Activated naive CD4-positive, alpha-beta T cell treated with anti-CD3 and anti-CD28 coated beads for 36 hours (primary cell): Measurements from ENCODE around the gene TMEM141. TPM values are rescaled to one million over a fixed set of nuclear protein-coding genes. Genes with fewer than 3 reads are reported as not detected.
A peak's percentile ranks its signal among the peaks of the same experiment; 100 is the strongest.
"Not testable (repeated sequence)": the region's sequence is repeated elsewhere in the genome, so short reads cannot be mapped to it uniquely, and the experiment has no call there.

Source experiments
- CTCF ChIA-PET: fragments of 350-600 bp; sonication (Branson Sonifier 250); formaldehyde crosslinking; loops from one replicate; lab custom pipeline; 2021; ENCODE audit warnings: antibody characterized with exemption; lab: Charles Lee
- DNase-seq: peaks from one replicate; pipeline ENCODE4 v3.0.0-alpha.2; 2020
- H3K27ac Mint-ChIP-seq: one replicate; pipeline ENCODE4 v1.8.0; 2021; ENCODE audit warnings: mild to moderate bottlenecking, mixed read lengths
- H3K27me3 Mint-ChIP-seq: one replicate; pipeline ENCODE4 v1.8.0; 2021; ENCODE audit warnings: low read depth, mixed read lengths
- H3K36me3 Mint-ChIP-seq: one replicate; pipeline ENCODE4 v1.8.0; 2021; ENCODE audit warnings: low read depth, mixed read lengths
- H3K4me1 Mint-ChIP-seq: one replicate; pipeline ENCODE4 v1.8.0; 2021; ENCODE audit warnings: low read depth, mixed read lengths
- H3K4me3 Mint-ChIP-seq: one replicate; pipeline ENCODE4 v1.8.0; 2021; ENCODE audit warnings: mild to moderate bottlenecking, moderate library complexity, mixed read lengths
- H3K9me3 Mint-ChIP-seq: one replicate; pipeline ENCODE4 v1.8.0; 2021; ENCODE audit warnings: mixed read lengths
- intact Hi-C: fragments of 100-400 bp; cut with micrococcal nuclease; formaldehyde crosslinking; loops from one replicate; pipeline ENCODE4 v1.15.1; 2023
- total RNA-seq, 2 experiments: library from RNA; stranded (reverse); gene quantifications; one replicate each; pipeline ENCODE4 v1.2.3, GENCODE V29; 2021

The TMEM141 gene
- total RNA-seq, 2 experiments from 2014 or later: 38.1 to 39.6 TPM

GRCh38 chr9:136803009-136803550 is 11.9 kb downstream of the TMEM141 start:
- H3K27me3 Mint-ChIP-seq, H3K9me3 Mint-ChIP-seq, DNase-seq, H3K27ac Mint-ChIP-seq, H3K4me3 Mint-ChIP-seq, H3K36me3 Mint-ChIP-seq, intact Hi-C loops: not testable (repeated sequence)
- CTCF ChIA-PET: interaction anchor here (1.2 to 5.1 kb wide), 2 partner anchors 10 to 226 kb away, joined by 3 to 28 read pairs; partner anchors contain the start of gene TMEM141
- peaks cover 27% of the 10 kb centered on the region for H3K4me1 Mint-ChIP-seq

GRCh38 chr9:136803551-136804508 is 12.7 kb downstream of the TMEM141 start:
- peaks cover 29% of the 10 kb centered on the region for H3K4me1 Mint-ChIP-seq
- no peak overlapping the region for H3K27ac Mint-ChIP-seq
- intact Hi-C loops: no loop called here
- no peak for DNase-seq
- H3K4me3 Mint-ChIP-seq: no peak overlapping the region
- CTCF ChIA-PET: interaction anchor here (0.6 to 5.1 kb wide), 4 partner anchors 11 to 231 kb away, joined by 3 to 28 read pairs (median 4); partner anchors contain the start of gene TMEM141
- H3K9me3 Mint-ChIP-seq: no peaks in the 10 kb centered on the region
- peaks cover 3% of the 10 kb centered on the region for H3K36me3 Mint-ChIP-seq
- peaks cover 7% of the 10 kb centered on the region for H3K27me3 Mint-ChIP-seq

GRCh38 chr9:136804509-136805206 is 13.5 kb downstream of the TMEM141 start:
- CTCF ChIA-PET: interaction anchor here (0.6 to 5.1 kb wide), 3 partner anchors 12 to 230 kb away, joined by 4 to 28 read pairs (median 4); partner anchors contain the start of gene TMEM141
- Mint-ChIP-seq H3K9me3 (no peaks in the 10 kb centered on the region), H3K4me1 (peaks cover 37% of the 10 kb centered on the region), H3K36me3 (peaks cover 6% of the 10 kb centered on the region), H3K27ac (no peak overlapping the region), H3K27me3 (peaks cover 7% of the 10 kb centered on the region), H3K4me3 (no peak overlapping the region)
- DNase-seq: no peak
- intact Hi-C loops: loop anchor here (5.0 kb wide), 2 partner anchors 83 to 398 kb away; partner anchors contain the start of genes TPRN and TRAF2

GRCh38 chr9:136805207-136805740 is 14.1 kb downstream of the TMEM141 start:
- DNase-seq: no peak
- Mint-ChIP-seq H3K9me3 (no peaks in the 10 kb centered on the region), H3K4me3 (no peak overlapping the region), H3K27me3 (peaks cover 5% of the 10 kb centered on the region), H3K27ac (no peak overlapping the region), H3K4me1 (peaks cover 41% of the 10 kb centered on the region), H3K36me3 (peaks cover 9% of the 10 kb centered on the region)
- intact Hi-C loops: loop anchor here (5.0 kb wide), 2 partner anchors 82 to 397 kb away; partner anchors contain the start of genes TPRN and TRAF2
- CTCF ChIA-PET: interaction anchor here (5.1 kb wide), 1 partner anchor 12 kb away, joined by 28 read pairs; the partner anchor contains the start of gene TMEM141

GRCh38 chr9:136806067-136806466 is 14.9 kb downstream of the TMEM141 start:
- peak overlapping the region; percentile 82 for H3K4me3 Mint-ChIP-seq
- peaks cover 37% of the 10 kb centered on the region for H3K4me1 Mint-ChIP-seq
- intact Hi-C loops: loop anchor here (2.0 to 5.0 kb wide), 4 partner anchors 15 to 396 kb away; partner anchors contain the start of genes PHPT1, TMEM141, TPRN and TRAF2
- H3K27ac Mint-ChIP-seq: no peak overlapping the region
- H3K36me3 Mint-ChIP-seq: peaks cover 11% of the 10 kb centered on the region
- no peaks in the 10 kb centered on the region for H3K9me3 Mint-ChIP-seq
- no peaks in the 10 kb centered on the region for H3K27me3 Mint-ChIP-seq
- CTCF ChIA-PET: interaction anchor here (2.1 to 5.1 kb wide), 3 partner anchors 13 to 37 kb away, joined by 6 to 28 read pairs (median 8); partner anchors contain the start of genes AJM1 and TMEM141
- DNase-seq: no peak

- Mint-ChIP-seq H3K9me3 (no peaks in the 10 kb centered on the region), H3K27ac (peak overlapping the region; percentile 88), H3K27me3 (no peaks in the 10 kb centered on the region), H3K4me3 (peak overlapping the region; percentile 82), H3K36me3 (peaks cover 12% of the 10 kb centered on the region), H3K4me1 (peaks cover 36% of the 10 kb centered on the region)
- no peak for DNase-seq
- intact Hi-C loops: loop anchor here (1.0 to 5.0 kb wide), 5 partner anchors 16 to 396 kb away; partner anchors contain the start of genes PAXX, PHPT1, TMEM141 and TPRN
- CTCF ChIA-PET: interaction anchor here (2.1 to 5.1 kb wide), 3 partner anchors 14 to 36 kb away, joined by 6 to 28 read pairs (median 8); partner anchors contain the start of genes AJM1 and TMEM141
These were observed 15.6 kb downstream of the TMEM141 start for GRCh38 chr9:136806631-136807201.

GRCh38 chr9:136807281-136808074 is 16.3 kb downstream of the TMEM141 start, which contains the start of gene RABL6:
Gene RABL6, plus strand, starts transcription at chr9:136807948. Its CDS starts 249 bp downstream, at chr9:136808197.
- CTCF ChIA-PET: interaction anchor here (2.1 to 5.1 kb wide), 3 partner anchors 14 to 35 kb away, joined by 6 to 28 read pairs (median 8); partner anchors contain the start of genes AJM1 and TMEM141
- Mint-ChIP-seq H3K27ac (peak within 1 kb of the TSS; percentile 88), H3K27me3 (no peaks in the 10 kb centered on the region), H3K4me3 (peak within 1 kb of the TSS; percentile 82), H3K4me1 (peaks cover 32% of the 10 kb centered on the region), H3K9me3 (no peaks in the 10 kb centered on the region), H3K36me3 (peaks cover 12% of the 10 kb centered on the region)
- DNase-seq: peak; percentile 76
- intact Hi-C loops: loop anchor here (1.0 to 5.0 kb wide), 5 partner anchors 17 to 395 kb away; partner anchors contain the start of genes PAXX, PHPT1, TMEM141 and TPRN

- peaks cover 38% of the 10 kb centered on the region for H3K4me1 Mint-ChIP-seq
- H3K4me3 Mint-ChIP-seq: peak overlapping the region; percentile 76
- intact Hi-C loops: loop anchor here (5.0 kb wide), 2 partner anchors 79 to 394 kb away; partner anchors contain the start of genes TPRN and TRAF2
- no peaks in the 10 kb centered on the region for H3K27me3 Mint-ChIP-seq
- H3K36me3 Mint-ChIP-seq: peaks cover 18% of the 10 kb centered on the region
- no peaks in the 10 kb centered on the region for H3K9me3 Mint-ChIP-seq
- CTCF ChIA-PET: interaction anchor here (0.7 to 5.1 kb wide), 6 partner anchors 12 to 51 kb away, joined by 3 to 28 read pairs (median 6); partner anchors contain the start of genes AJM1, CCDC183 and TMEM141
- H3K27ac Mint-ChIP-seq: peak overlapping the region; percentile 18
- DNase-seq: peak; percentile 40
These were observed 17.1 kb downstream of the TMEM141 start for GRCh38 chr9:136808075-136808805.

- no peaks in the 10 kb centered on the region for H3K27me3 Mint-ChIP-seq
- no peak for DNase-seq
- H3K4me3 Mint-ChIP-seq: peak overlapping the region; percentile 74
- H3K4me1 Mint-ChIP-seq: peaks cover 38% of the 10 kb centered on the region
- H3K9me3 Mint-ChIP-seq: no peaks in the 10 kb centered on the region
- H3K27ac Mint-ChIP-seq: peak overlapping the region; percentile 18
- intact Hi-C loops: loop anchor here (5.0 kb wide), 2 partner anchors 79 to 394 kb away; partner anchors contain the start of genes TPRN and TRAF2
- H3K36me3 Mint-ChIP-seq: peaks cover 23% of the 10 kb centered on the region
- CTCF ChIA-PET: interaction anchor here (0.7 to 0.9 kb wide), 3 partner anchors 13 to 51 kb away, joined by 3 to 5 read pairs (median 3); partner anchors contain the start of gene CCDC183
These were observed 17.6 kb downstream of the TMEM141 start for GRCh38 chr9:136808806-136809158.
